Middle frontal gyrus (tissue), 1 donor: ENCODE measurements around the gene COPS8.

ENCODE experiments used
- DNase-seq: peaks from one replicate; pipeline ENCODE4 v3.0.0-alpha.2; 2015; ENCODE audit warnings: low spot score; ENCODE audit errors: extremely low spot score

COPS8 gene

GRCh38 chr2:237097911-237098702 is 12.4 kb downstream of the COPS8 start:
- DNase-seq, result no peak

- DNase-seq, result no peak
These were observed 14.1 kb downstream of the COPS8 start for GRCh38 chr2:237099804-237100203.

- no peak for DNase-seq
These were observed 15.7 kb downstream of the COPS8 start for GRCh38 chr2:237101118-237101979.

GRCh38 chr2:237102428-237102827 is 16.7 kb downstream of the COPS8 start:
- no peak for DNase-seq

GRCh38 chr2:237109421-237109934 is 23.8 kb downstream of the COPS8 start:
- no peak for DNase-seq

- no peak for DNase-seq
These were observed 27.5 kb downstream of the COPS8 start for GRCh38 chr2:237113026-237113795.

GRCh38 chr2:237115870-237116269 is 30.2 kb downstream of the COPS8 start:
- DNase-seq, result no peak

GRCh38 chr2:237116431-237116830 is 30.7 kb downstream of the COPS8 start:
- DNase-seq, result no peak

- DNase-seq, result no peak
These were observed 32.3 kb downstream of the COPS8 start for GRCh38 chr2:237118025-237118424.

- no peak for DNase-seq
These were observed 33.0 kb downstream of the COPS8 start for GRCh38 chr2:237118561-237119155.

GRCh38 chr2:237120916-237121315 is 35.2 kb downstream of the COPS8 start:
- no peak for DNase-seq

GRCh38 chr2:237121321-237121720 is 35.6 kb downstream of the COPS8 start:
- DNase-seq, result no peak

GRCh38 chr2:237122214-237122666 is 36.6 kb downstream of the COPS8 start:
- no peak for DNase-seq

GRCh38 chr2:237124820-237125219 is 39.1 kb downstream of the COPS8 start:
- DNase-seq, result no peak

- DNase-seq, result no peak
These were observed 40.3 kb downstream of the COPS8 start for GRCh38 chr2:237125967-237126366.

GRCh38 chr2:237126519-237127174 is 41.0 kb downstream of the COPS8 start:
- DNase-seq, result no peak

GRCh38 chr2:237128026-237128703 is 42.5 kb downstream of the COPS8 start:
- no peak for DNase-seq

- no peak for DNase-seq
These were observed 43.3 kb downstream of the COPS8 start for GRCh38 chr2:237128845-237129592.

GRCh38 chr2:237129625-237130263 is 44.1 kb downstream of the COPS8 start:
- DNase-seq, result no peak
